ENCODE data around the gene PINLYP.

GRCh38 chr19:43624933-43625332, 49.3 kb downstream of the PINLYP start:
- TF ChIP-seq FOXA1 (IDR thresholded peaks at IDR 0.05) (no peak), ELF4 (IDR thresholded peaks at IDR 0.05) (no peak), LEF1 (IDR thresholded peaks at IDR 0.05; ENCODE audit: borderline replicate concordance) (no peak), ZNF384 (IDR thresholded peaks at IDR 0.05) (no peak), SP1 (IDR thresholded peaks at IDR 0.05) (no peak)
